ENCODE results near the gene TSEN34.
"Not testable (repeated sequence)": the region's sequence is repeated elsewhere in the genome, so short reads cannot be mapped to it uniquely, and the experiment has no call there.

TSEN34 gene

GRCh38 chr19:54179921-54180461, 11.1 kb upstream of the TSEN34 start:
- Histone ChIP-seq H3K4me1 (ENCODE audit: control insufficient read depth, low read depth, low read length) (peaks cover 3% of the 10 kb centered on the region), H3K4me3 (ENCODE audit: low read length) (no peak overlapping the region), H3K9me3 (ENCODE audit: control insufficient read depth, low read depth, low read length) (no peaks in the 10 kb centered on the region), H3K27ac (ENCODE audit: low read length) (no peak overlapping the region), H3K27me3 (ENCODE audit: control insufficient read depth, insufficient read depth, low read length) (no peaks in the 10 kb centered on the region), H3K36me3 (ENCODE audit: control insufficient read depth, low read depth, low read length) (peaks cover 10% of the 10 kb centered on the region), H3K9ac (ENCODE audit: low read length) (peak overlapping the region; percentile 26)

DNA sequence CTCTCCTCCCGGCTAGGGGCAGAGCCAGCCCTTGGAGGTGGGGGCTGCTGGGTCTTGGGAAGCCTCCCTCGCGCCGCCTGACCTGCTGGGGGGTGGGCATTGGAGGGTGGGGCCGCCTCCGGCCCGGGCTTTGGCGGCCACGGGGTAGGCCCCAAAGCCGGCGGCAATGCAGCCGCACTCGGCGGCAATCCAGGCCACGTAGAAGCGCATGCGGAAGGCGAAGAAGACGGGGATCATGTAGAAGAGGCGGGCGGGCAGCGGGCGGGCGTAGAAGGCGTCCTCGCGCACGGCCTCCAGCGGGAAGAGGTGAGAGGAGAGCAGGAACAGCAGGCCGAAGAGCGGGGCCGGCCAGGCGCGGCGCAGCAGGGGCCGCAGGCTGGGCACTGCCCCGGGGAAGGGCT, 10.4 kb upstream of the TSEN34 start:
- no peaks in the 10 kb centered on the region for H3K27me3 ChIP-seq (ENCODE audit: control insufficient read depth, insufficient read depth, low read length)
- H3K4me3 ChIP-seq (ENCODE audit: low read length), result no peak overlapping the region
- H3K36me3 ChIP-seq (ENCODE audit: control insufficient read depth, low read depth, low read length), result peaks cover 14% of the 10 kb centered on the region
- peaks cover 3% of the 10 kb centered on the region for H3K4me1 ChIP-seq (ENCODE audit: control insufficient read depth, low read depth, low read length)
- H3K27ac ChIP-seq (ENCODE audit: low read length), result no peak overlapping the region
- H3K9ac ChIP-seq (ENCODE audit: low read length), result peak overlapping the region; percentile 26
- H3K9me3 ChIP-seq (ENCODE audit: control insufficient read depth, low read depth, low read length), result no peaks in the 10 kb centered on the region

GRCh38 chr19:54181894-54182293, 9.2 kb upstream of the TSEN34 start:
- not testable (repeated sequence) for H3K9ac ChIP-seq (ENCODE audit: low read length); H3K4me3 ChIP-seq (ENCODE audit: low read length); H3K9me3 ChIP-seq (ENCODE audit: control insufficient read depth, low read depth, low read length); H3K27ac ChIP-seq (ENCODE audit: low read length); H3K4me1 ChIP-seq (ENCODE audit: control insufficient read depth, low read depth, low read length); H3K27me3 ChIP-seq (ENCODE audit: control insufficient read depth, insufficient read depth, low read length)
- peaks cover 14% of the 10 kb centered on the region for H3K36me3 ChIP-seq (ENCODE audit: control insufficient read depth, low read depth, low read length)

- peaks cover 14% of the 10 kb centered on the region for H3K36me3 ChIP-seq (ENCODE audit: control insufficient read depth, low read depth, low read length)
- no peak overlapping the region for H3K27ac ChIP-seq (ENCODE audit: low read length)
- H3K9ac ChIP-seq (ENCODE audit: low read length), result no peak overlapping the region
- no peaks in the 10 kb centered on the region for H3K27me3 ChIP-seq (ENCODE audit: control insufficient read depth, insufficient read depth, low read length)
- no peak overlapping the region for H3K4me3 ChIP-seq (ENCODE audit: low read length)
- no peaks in the 10 kb centered on the region for H3K9me3 ChIP-seq (ENCODE audit: control insufficient read depth, low read depth, low read length)
- peaks cover 5% of the 10 kb centered on the region for H3K4me1 ChIP-seq (ENCODE audit: control insufficient read depth, low read depth, low read length)
Observed at GRCh38 chr19:54183431-54183830, 7.7 kb upstream of the TSEN34 start.

- Histone ChIP-seq H3K27ac (ENCODE audit: low read length) (no peak overlapping the region), H3K9ac (ENCODE audit: low read length) (no peak overlapping the region), H3K9me3 (ENCODE audit: control insufficient read depth, low read depth, low read length) (no peaks in the 10 kb centered on the region), H3K4me1 (ENCODE audit: control insufficient read depth, low read depth, low read length) (peaks cover 5% of the 10 kb centered on the region), H3K4me3 (ENCODE audit: low read length) (no peak overlapping the region), H3K36me3 (ENCODE audit: control insufficient read depth, low read depth, low read length) (peaks cover 10% of the 10 kb centered on the region), H3K27me3 (ENCODE audit: control insufficient read depth, insufficient read depth, low read length) (no peaks in the 10 kb centered on the region)
Observed at GRCh38 chr19:54186351-54186750, 4.8 kb upstream of the TSEN34 start.

DNA sequence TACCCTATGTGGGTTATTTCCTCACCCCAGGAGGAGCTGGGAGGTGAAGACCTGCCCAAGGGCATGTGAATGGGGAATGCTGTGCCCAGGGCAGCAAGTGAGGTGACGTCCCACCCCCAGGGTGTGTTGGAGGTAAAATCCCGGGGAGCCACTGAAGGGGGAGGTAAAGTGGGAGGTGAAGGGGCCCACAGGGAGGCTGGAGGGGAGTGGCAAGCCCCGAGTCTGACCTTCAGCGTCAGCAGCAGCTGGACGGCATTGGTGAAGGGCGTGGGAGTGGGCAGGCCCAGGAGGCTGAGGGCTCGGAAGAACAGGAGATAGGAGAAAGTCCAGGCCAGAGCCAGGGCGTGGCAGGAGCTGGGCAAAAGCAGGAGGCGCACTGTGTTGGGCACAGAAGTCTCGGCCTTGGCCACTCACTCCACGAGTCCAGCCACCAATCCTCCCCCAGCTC, 4.2 kb upstream of the TSEN34 start:
- H3K27ac ChIP-seq (ENCODE audit: low read length), result no peak overlapping the region
- H3K9ac ChIP-seq (ENCODE audit: low read length), result no peak overlapping the region
- H3K4me3 ChIP-seq (ENCODE audit: low read length), result no peak overlapping the region
- H3K27me3 ChIP-seq (ENCODE audit: control insufficient read depth, insufficient read depth, low read length), result no peaks in the 10 kb centered on the region
- no peaks in the 10 kb centered on the region for H3K9me3 ChIP-seq (ENCODE audit: control insufficient read depth, low read depth, low read length)
- H3K4me1 ChIP-seq (ENCODE audit: control insufficient read depth, low read depth, low read length), result peaks cover 5% of the 10 kb centered on the region
- peaks cover 10% of the 10 kb centered on the region for H3K36me3 ChIP-seq (ENCODE audit: control insufficient read depth, low read depth, low read length)

DNA sequence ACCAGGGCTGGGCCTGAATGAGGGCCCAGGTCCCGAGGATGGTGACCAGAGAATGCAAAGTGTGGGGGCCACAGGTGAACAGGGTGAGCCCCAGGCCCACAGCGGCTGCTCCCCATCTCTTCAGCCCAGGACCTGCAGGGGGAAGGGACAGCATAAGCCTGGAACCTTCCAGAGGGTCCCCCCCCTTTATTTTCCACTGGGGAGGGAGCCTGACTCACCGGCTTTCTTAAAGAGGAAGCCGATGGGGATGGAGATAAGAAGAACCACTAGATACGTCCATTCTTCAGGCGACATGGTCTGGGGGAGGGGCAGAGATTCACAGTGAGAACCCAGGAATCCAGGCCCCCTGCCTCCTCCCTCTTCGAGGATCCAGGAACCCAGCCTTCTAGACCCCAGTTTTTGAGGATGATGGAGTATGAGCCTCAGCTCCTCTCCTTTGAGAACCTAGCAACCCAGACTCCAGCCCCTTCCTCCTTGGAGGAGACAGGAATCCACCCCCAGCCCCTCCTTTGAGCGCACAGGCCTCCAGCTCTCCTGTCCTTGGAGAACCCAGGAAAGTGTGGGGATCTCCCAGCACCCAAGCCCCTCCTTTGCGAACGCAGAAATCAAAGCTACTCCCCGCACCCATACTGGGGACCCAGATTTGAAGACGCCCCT, 2.8 kb upstream of the TSEN34 start:
- Histone ChIP-seq H3K36me3 (ENCODE audit: control insufficient read depth, low read depth, low read length) (peaks cover 10% of the 10 kb centered on the region), H3K27me3 (ENCODE audit: control insufficient read depth, insufficient read depth, low read length) (no peaks in the 10 kb centered on the region), H3K9me3 (ENCODE audit: control insufficient read depth, low read depth, low read length) (no peaks in the 10 kb centered on the region), H3K4me3 (ENCODE audit: low read length) (peak overlapping the region; percentile 81), H3K27ac (ENCODE audit: low read length) (no peak overlapping the region), H3K4me1 (ENCODE audit: control insufficient read depth, low read depth, low read length) (peaks cover 10% of the 10 kb centered on the region), H3K9ac (ENCODE audit: low read length) (peak overlapping the region; percentile 83)

DNA sequence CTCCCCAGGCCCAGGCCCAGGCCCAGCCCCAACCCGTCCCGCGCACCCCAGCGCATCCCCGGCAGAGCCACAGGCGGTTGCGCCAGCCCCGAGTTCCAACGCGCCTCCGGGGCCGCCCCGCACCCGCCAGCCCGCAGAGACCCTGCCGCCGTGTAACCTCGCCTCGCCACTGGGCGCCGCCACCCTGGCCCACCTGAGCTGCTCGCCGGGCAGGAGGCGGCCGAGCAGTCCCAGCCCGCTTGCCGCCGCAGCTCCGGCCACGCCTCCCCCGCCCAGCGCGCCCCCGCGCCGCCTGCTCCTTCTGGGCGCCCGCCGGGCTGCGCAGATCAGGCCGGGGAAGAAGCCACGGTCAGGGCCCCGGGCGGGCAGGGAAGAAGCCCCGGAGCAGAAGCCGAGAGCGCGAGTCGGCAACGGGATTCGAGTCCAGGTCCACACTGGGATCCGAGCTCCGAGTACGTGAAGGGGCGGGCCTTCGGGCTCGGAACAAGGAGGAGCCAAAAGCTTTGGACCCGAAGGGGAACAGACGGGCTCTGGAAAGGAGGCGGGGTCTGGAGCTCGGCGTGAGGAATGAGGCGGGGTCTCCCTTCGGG, 1.9 kb upstream of the TSEN34 start, which contains the start of gene MBOAT7:
MBOAT7 (minus strand) TSS at position 436 of the 590 bp plus-strand sequence. CDS start 1,072 bp downstream, outside the sequence.
- H3K4me3 ChIP-seq (ENCODE audit: low read length), result peak within 1 kb of the TSS; percentile 84
- peaks cover 10% of the 10 kb centered on the region for H3K4me1 ChIP-seq (ENCODE audit: control insufficient read depth, low read depth, low read length)
- no peaks in the 10 kb centered on the region for H3K9me3 ChIP-seq (ENCODE audit: control insufficient read depth, low read depth, low read length)
- peak within 1 kb of the TSS; percentile 94 for H3K9ac ChIP-seq (ENCODE audit: low read length)
- H3K36me3 ChIP-seq (ENCODE audit: control insufficient read depth, low read depth, low read length), result peaks cover 14% of the 10 kb centered on the region
- H3K27me3 ChIP-seq (ENCODE audit: control insufficient read depth, insufficient read depth, low read length), result no peaks in the 10 kb centered on the region
- peak within 1 kb of the TSS; percentile 98 for H3K27ac ChIP-seq (ENCODE audit: low read length)

DNA sequence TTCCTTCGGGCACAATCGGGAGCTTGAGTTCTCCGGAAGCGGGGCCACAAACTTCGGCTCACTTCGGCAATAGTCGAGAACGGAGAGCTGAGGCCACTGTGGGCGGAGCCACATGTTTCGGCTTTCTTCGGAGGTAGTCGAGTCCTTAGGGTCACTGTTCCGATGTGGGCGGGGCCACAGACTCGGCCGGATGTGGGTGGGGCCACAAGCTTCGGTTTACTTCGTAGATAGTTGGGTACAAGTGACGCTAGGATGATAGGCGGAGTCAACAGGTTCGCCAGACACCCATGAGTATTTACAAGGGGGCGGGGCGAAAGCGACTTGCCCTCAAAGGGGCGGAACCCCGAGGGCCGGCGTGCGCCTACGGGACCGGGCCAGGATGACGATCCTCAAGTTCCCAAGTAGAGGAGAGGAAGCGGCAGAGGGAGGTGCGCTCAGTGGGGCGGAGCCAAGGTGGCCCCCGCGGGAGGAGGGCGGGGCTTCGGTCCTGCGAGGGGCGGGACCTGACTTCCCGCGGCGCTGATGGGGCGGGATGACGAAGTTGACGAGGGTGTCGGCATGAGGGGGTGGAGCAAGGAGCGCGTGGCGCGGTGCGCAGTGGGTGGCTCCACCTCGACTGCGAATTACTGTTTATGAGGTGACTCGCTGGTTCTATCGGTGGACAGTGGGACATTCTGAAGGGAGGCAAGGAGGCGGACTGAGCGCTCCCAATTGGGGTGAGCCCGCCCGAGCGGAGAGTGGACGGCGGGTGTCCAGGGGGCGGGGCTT, 1.2 kb upstream of the TSEN34 start:
- Histone ChIP-seq H3K4me3 (ENCODE audit: low read length) (peak overlapping the region; percentile 84), H3K9ac (ENCODE audit: low read length) (peak overlapping the region; percentile 94), H3K4me1 (ENCODE audit: control insufficient read depth, low read depth, low read length) (peaks cover 10% of the 10 kb centered on the region), H3K27me3 (ENCODE audit: control insufficient read depth, insufficient read depth, low read length) (no peaks in the 10 kb centered on the region), H3K9me3 (ENCODE audit: control insufficient read depth, low read depth, low read length) (no peaks in the 10 kb centered on the region), H3K27ac (ENCODE audit: low read length) (peak overlapping the region; percentile 98), H3K36me3 (ENCODE audit: control insufficient read depth, low read depth, low read length) (peaks cover 17% of the 10 kb centered on the region)

DNA sequence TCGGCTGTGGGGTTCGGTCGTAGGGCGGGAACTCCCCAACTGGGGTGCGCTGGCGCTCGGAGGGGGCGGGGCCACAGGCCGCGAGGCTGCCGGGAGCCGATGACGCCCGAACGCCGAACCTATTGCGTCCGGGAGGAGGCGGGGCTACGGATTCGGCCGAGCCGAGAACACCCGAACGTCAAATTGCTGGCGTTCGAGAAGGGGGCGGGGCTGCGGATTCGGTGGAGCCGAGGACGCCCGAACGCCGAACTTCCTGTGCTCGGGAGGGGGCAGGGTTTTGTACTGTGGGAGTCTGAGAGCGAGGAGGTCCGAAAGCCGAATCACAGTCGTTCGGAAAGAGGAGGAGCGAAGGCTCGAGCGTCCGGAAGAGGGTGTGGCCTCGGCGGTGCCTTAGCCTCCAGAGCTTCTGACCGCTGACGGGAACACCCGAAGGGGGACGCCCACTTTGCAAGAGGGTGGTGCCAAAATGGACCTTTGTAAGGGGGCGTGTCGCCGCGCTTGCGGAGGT, 551 bp upstream of the TSEN34 start:
- Histone ChIP-seq H3K27me3 (ENCODE audit: control insufficient read depth, insufficient read depth, low read length) (no peaks in the 10 kb centered on the region), H3K9ac (ENCODE audit: low read length) (peak overlapping the region; percentile 94), H3K36me3 (ENCODE audit: control insufficient read depth, low read depth, low read length) (peaks cover 13% of the 10 kb centered on the region), H3K27ac (ENCODE audit: low read length) (peak overlapping the region; percentile 98), H3K4me1 (ENCODE audit: control insufficient read depth, low read depth, low read length) (peaks cover 10% of the 10 kb centered on the region), H3K9me3 (ENCODE audit: control insufficient read depth, low read depth, low read length) (no peaks in the 10 kb centered on the region), H3K4me3 (ENCODE audit: low read length) (peak overlapping the region; percentile 90)

DNA sequence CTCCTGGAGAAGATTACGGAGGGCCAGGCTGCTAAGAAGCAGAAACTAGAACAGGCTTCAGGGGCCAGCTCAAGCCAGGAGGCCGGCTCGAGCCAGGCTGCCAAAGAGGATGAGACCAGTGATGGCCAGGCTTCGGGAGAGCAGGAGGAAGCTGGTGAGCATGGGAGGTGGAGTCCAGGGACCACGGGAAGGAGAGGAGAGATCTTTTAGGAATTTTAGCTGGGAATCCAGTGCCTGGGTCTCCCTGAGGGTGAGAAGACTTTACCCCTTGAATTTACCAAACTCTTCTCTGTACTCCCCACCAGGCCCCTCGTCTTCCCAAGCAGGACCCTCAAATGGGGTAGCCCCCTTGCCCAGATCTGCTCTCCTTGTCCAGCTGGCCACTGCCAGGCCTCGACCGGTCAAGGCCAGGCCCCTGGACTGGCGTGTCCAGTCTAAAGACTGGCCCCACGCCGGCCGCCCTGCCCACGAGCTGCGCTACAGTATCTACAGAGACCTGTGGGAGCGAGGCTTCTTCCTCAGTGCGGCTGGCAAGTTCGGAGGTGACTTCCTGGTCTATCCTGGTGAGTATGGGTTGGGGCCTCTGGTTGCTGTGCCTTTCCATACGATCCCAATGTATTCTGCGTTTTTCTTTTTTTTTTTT, 824 bp downstream of the TSEN34 start:
- Histone ChIP-seq H3K27ac (ENCODE audit: low read length) (no peak overlapping the region), H3K36me3 (ENCODE audit: control insufficient read depth, low read depth, low read length) (peaks cover 13% of the 10 kb centered on the region), H3K9me3 (ENCODE audit: control insufficient read depth, low read depth, low read length) (no peaks in the 10 kb centered on the region), H3K4me1 (ENCODE audit: control insufficient read depth, low read depth, low read length) (peaks cover 10% of the 10 kb centered on the region), H3K9ac (ENCODE audit: low read length) (peak overlapping the region; percentile 94), H3K27me3 (ENCODE audit: control insufficient read depth, insufficient read depth, low read length) (no peaks in the 10 kb centered on the region), H3K4me3 (ENCODE audit: low read length) (peak overlapping the region; percentile 90)
